Measurements from ENCODE around the gene FCSK.

DNA sequence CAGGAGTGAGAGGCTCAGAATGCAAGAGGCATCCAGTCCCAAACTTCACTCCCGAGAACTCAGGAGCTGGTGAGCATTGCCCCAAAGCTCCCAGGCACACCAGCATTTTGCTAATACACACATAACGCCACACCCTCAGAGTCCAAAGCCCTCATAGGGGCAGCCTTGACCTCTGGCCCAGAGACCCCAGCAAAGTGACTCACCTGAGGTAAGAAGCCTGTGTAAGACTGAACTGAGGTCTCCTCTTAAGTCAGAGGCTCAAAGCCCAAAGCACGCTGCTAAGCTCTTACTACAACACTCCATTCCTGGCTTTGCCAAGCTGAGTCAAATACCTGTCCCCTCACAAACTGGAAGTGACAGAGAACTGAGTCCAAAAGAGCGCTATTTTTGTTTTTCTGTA is 31.9 kb upstream of the FCSK start:
- TF ChIP-seq ZFHX2 (tag by site-specific recombination; conservative IDR thresholded peaks at IDR 0.05) = no peak
- TF ChIP-seq ZBTB21 (tag by site-specific recombination; IDR thresholded peaks at IDR 0.05) = no peak
- TF ChIP-seq CTCF (tag by site-specific recombination; IDR thresholded peaks at IDR 0.05) = no peak
- no peak for TF ChIP-seq ZFP69B (tag by site-specific recombination; IDR thresholded peaks at IDR 0.05)

Measured in HEK293 (cell line).